Skeletal muscle cell (primary cell): ENCODE results near the gene SHROOM3.

ENCODE experiments used
- DNase-seq: peaks from one replicate; pipeline ENCODE4 v3.0.0-alpha.2; 2010; ENCODE audit warnings: low read depth
- H3K4me3 ChIP-seq: 2 replicates; pipeline ENCODE4 v1.5.1; 2011; ENCODE audit warnings: low read depth, mild to moderate bottlenecking, control low read depth, low read length, moderate library complexity

SHROOM3 gene

DNA sequence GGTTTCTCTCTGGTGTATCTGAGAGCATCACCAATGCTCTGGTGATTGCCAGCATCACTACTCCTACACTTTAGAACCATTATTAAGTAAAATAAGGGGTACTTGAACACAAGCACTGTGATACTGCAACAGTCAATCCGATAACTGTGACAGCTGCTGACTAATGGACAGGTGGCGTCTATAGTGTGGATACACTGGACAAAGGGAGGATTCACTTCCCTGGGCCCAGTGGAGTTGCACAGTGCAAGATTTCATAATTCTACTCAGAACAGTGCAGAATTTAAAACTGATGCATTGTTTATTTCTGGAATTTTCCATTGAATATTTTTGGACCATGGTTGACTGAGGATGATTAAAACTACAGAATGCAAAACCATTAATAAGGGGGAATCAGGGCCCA lies 97.8 kb downstream of the SHROOM3 start:
- DNase-seq: no peak

DNA sequence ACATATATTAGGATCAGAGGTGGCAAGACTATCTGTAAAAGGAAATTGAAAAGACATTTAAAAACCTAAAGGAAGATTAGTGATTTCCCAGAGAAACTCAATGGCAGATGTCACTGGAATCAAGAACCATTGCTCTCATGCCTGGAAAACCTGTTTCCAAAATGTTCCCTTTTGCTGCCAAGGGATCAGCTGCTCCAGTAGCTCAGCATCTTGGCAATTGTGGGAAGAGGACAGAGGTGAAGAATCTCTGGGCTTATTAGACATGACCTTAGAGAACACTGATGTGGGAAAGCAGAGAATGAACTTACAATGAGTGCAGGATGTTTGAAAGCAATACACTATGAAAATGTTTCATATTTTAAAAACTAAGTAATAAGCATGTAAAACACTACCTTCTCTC lies 98.3 kb downstream of the SHROOM3 start:
- no peak for DNase-seq
- H3K4me3 ChIP-seq: no peak overlapping the region

More for the DNA sequence above, 97.8 kb downstream of the SHROOM3 start:
- H3K4me3 ChIP-seq: no peak overlapping the region

DNA sequence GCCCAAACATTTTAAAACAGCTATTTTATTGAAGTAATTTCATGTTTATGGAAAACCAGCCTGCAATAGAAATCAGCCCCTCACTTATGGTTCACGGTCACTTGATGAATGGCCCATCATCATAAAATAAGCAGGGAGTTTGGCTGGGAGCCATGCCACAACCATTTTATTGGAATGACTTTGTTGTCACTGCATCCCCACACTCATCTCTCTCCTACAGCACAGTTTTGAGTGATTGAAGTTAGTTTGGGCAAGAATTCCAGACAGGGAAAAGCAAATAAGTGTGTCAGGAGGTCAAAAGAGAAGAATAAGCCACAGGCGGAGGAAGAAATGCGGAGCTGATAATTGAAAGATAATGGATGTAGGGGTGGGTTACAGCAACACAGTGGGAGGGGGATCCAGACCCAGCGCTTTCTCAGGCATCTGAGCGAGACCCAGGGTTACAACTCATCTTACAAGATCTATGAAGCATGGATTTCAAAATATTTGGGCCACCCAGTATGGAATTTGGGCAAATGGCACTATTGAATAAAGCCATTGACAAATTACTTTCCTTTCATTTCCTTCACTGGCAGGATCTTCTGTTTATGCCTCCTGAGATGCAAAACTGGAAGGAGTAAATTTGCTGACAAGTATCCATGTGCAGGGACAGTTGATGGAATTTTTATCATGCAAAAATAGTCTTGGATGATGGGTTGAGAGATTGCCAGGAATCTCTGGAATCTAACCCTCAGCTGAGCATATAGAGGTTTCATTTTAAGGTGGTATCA lies 100.8 kb downstream of the SHROOM3 start:
- DNase-seq: no peak
- H3K4me3 ChIP-seq: no peak overlapping the region

DNA sequence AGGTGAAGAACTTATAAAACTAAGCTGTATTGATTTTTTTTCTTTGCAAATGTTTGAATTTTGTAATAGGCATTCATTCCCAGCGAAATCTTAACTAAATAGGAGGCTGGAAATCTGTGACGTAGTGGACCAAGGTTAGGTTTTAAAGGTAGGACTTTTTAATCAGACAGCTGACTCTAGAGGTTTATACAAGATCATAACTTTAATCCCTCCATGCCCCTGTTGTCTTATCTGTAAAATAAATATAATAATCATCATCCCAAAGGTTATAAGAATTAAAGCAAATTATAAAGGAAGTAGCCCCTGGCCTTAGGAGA lies 101.3 kb downstream of the SHROOM3 start:
- no peak for DNase-seq
- no peak overlapping the region for H3K4me3 ChIP-seq

DNA sequence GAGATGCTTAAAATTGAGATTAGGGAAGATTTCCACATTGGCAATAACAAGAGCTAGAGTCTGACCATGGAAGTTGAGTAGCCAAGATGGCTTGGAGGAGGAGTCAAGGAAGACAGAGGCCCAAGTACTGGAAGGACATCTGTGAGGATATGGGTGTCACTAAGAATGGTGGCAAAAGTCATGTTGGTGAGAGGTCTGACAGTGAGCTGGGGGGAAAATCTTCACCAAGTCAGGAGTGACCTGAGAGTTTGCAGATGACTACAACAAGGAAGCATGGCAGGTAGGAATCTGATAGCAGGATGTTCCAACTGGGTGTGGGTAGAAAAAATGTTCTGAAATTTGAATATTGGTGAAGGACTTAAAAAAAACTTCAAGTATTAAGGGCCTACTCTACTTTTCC lies 103.3 kb downstream of the SHROOM3 start:
- H3K4me3 ChIP-seq: no peak overlapping the region
- no peak for DNase-seq

DNA sequence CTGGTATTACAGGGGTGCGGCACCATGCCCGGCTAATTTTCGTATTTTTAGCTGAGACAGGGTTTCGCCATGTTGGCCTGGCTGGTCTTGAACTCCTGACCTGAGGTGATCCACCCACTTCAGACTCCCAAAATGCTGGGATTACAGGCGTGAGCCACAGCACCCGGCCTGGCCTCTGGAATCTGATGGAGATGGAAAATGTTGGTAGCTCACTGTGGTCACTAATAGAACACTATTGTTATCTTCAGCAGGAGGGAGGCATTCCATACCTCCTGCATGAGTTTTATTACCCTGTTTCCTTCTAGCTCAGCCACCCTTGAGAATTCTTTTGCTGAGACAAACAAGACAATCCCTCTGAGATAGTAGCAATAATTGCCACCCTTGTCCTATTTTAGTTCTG lies 105.0 kb downstream of the SHROOM3 start:
- no peak for DNase-seq
- no peak overlapping the region for H3K4me3 ChIP-seq

DNA sequence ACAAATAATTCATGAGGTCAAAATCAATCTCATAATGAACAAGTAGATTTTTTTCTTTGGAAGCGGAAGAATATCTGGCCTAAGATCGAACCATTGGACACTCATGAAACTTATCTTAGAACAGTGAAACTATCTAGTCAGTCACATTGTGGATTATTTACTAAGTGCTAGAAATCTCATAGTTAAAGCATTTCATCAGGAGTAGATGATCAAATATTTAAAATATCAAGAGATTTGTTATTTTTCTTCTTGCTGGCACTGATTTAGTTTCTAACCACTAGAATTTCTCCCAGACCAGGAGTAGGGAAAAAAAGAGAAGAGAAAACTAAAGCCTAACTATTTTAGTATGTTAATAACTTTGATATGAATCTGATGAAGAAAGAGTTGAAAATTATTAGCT lies 105.5 kb downstream of the SHROOM3 start:
- no peak overlapping the region for H3K4me3 ChIP-seq

DNA sequence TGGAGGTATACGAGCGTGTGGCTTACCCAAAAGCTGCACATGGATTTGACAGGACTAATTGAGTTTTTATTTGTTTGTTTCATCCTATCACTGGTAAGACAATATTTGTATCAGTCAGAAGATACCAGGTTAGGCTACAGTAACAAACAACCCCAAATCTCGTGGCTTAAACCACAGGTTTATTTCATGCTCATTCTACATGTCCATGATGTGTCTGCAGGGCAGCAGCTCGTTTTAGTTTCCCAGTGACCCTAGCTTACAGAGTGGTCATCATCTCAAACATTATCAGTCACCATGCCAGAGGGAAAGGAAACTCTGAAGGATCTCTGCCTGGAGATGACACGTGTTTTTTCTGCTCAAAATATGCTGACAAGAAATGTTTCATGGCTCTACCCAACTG lies 108.3 kb downstream of the SHROOM3 start:
- no peak for DNase-seq
- no peak overlapping the region for H3K4me3 ChIP-seq

More for the DNA sequence above, 105.5 kb downstream of the SHROOM3 start:
- DNase-seq: no peak

DNA sequence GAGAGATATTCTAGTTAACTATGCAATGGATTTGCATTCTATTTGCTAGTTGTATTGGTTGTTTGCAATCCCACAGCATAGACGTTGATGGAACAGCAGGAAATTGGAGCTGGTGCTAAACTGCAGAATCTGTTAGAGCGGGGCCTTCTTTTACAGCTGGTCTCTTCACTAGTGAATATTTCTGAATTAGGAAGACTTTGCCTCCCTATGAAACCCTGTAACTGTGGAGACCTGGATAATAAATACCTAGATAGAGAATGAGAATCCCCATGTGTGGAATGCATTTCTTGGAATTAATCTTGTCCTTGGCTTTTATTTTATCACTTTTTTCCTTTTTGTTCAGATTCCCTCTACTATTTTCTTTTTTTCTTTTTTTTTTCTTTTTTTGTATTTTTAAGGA lies 109.7 kb downstream of the SHROOM3 start:
- no peak overlapping the region for H3K4me3 ChIP-seq
- no peak for DNase-seq

DNA sequence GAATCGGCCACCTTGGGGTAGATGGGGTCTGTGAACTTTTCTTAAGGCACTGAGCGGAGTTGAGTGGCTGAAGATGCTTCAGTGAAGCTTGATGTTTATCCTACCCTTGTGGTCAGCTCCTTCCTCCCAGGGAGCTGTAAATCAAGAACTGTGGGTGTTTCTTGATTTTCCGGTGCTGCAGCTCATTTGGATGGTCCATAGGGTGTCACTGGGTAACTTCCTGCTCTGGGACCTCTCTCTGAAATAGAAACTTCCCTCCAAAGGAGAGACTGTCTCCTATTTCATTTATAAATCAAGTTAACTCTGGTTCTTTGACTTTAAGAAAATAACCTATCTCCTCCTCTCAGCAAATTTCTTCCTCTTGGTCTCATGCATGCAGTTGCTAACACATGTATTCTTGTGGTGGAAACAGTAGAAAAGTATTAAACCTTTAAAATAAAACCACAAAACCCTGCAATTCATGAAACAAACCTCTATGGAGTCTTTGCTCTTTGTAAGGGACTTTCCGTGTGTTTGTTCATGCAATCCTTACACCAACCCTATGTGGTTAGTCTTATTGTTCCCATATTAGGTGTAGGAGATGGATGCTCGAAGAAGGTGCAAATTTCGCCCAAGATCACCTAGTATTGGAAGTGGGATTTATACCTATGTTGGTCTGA lies 110.3 kb downstream of the SHROOM3 start:
- H3K4me3 ChIP-seq: no peak overlapping the region
- no peak for DNase-seq

DNA sequence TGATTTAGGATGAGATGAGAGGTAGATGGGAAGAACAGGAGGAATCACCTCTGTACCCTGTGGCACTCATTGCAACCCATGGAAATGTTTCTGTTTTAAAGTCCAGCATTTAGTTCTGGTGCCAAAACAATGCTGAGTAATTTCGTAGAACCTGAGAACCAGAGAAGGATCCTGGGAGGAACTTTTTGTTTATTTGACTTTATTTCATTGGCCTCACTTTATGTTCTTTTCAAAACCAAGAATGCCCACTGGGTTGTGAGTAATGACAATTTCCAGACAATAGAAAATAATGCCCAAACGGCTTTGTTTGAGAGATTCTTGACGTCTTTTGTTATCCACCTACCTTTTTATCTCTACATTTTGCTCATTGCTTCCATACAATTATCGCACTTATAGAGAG lies 111.3 kb downstream of the SHROOM3 start:
- H3K4me3 ChIP-seq: no peak overlapping the region
- DNase-seq: no peak

DNA sequence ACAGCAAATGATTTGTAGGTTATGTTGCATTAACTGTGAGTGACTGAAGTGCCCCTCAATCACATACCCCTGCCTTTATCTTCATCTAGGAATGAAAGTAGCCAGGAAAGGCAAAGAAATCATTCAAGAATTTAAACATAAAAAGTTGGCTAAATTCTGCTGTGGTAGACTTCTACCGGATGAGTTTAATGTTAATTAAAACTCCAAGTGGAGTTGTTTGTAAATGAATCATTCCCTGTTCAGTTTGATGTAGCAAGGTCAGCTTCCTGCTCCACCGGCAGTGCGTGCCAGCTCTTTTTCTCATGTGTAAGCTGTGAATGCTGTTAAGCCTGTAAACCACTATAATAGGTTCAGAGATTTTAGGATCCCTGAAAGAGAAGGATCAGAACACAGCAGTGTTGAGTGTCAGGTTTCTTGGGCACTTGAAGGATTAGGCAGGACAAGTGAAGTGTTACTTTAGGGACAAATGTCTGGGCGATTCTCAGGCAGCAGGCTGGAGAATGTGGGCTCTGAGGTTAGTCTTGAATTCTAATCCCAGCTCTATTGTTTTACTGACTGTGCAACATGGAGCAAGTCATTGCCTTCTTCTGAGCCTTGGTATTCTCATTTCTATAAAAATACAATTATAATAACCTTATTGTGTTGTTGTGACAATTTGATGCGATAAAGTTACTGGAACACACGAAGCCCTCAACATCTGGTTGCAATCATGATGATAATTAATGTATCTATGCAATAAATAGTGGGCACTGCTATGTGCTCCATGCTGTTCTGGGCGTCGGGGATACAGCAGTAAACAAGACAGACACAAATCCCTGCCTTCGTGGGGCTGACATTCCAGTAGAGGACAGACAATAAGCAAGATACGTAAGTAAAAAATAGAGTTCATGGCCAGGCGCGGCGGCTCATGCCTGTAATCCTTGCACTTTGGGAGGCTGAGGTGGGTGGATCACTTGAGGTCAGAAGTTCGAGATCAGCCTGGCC lies 112.0 kb downstream of the SHROOM3 start:
- H3K4me3 ChIP-seq: no peak overlapping the region
- DNase-seq: peak; percentile 70

DNA sequence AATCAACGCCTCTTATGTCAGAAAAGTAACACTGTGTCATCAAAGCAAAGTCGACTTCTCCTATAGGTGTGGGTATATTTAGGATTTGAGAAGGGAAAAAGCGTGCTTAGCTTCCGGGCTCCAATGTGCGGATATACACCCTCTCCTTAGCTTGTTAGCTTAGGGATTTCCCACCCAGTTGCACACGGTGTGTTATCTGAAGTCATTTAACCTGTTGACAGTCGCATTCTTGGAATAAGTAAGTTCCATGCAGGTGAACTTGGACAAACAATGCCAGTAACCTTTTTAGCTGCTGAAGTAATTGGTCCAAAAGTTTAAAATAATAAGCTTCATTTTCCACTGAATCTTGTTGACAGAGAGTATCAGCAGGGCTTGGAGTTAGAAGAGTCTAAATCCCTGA lies 113.7 kb downstream of the SHROOM3 start:
- no peak for DNase-seq
- no peak overlapping the region for H3K4me3 ChIP-seq

DNA sequence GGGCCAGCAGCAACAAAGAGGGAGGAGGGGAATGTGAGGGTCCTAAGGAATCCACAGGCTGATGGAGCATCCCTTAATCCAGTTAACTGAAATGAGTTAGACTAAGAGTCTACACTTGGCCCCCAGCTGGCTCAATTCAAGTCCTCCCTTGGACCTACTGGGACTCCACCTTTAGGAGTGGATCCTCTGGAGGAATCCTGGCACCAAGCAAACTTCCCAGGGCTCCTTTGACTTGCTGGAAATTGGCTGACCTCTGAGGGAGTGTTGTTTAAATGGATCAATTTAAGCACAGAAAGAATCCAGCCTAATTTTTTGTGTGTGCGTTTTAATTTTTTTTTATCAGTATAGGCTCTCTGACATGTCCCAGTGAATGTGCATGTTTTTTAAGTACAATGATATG lies 114.7 kb downstream of the SHROOM3 start:
- DNase-seq: no peak
- H3K4me3 ChIP-seq: no peak overlapping the region

DNA sequence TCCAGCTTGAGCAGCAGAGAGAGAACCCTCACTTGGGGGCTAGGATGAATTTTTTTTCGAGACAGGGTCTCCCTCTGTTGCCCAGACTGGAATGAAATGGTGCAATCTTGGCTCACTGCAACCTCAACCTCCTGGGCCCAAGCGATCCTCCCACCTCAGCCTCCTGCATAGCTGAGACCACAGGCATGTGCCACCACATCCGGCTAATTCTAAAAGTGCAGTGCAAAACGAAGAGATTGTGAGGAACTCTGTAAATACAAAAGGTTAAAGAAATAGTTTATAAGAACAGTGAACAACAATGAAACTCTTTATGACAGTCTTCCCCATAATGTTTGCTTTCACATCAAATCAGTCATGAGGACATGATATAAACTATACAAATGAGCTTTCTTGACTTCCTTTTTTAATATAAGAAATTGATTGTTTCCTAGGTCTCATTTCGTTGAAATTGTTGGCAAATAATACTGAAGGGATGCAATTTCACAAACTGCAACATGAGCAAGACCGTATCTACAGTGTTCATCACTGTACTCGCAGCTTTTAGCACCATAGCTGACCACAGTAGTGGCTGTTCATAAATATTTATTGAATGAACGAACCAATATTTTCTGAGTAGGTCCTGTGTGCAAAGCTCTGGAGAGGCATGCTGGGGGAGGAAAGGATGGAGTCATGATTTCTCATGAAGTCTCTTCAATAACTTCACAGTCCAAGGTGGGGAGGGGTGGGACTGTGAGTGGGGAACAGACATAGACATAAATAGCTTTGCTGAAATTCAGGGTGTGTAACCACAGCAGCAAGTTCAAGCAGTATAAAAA lies 116.1 kb downstream of the SHROOM3 start:
- no peak for DNase-seq
- H3K4me3 ChIP-seq: no peak overlapping the region

DNA sequence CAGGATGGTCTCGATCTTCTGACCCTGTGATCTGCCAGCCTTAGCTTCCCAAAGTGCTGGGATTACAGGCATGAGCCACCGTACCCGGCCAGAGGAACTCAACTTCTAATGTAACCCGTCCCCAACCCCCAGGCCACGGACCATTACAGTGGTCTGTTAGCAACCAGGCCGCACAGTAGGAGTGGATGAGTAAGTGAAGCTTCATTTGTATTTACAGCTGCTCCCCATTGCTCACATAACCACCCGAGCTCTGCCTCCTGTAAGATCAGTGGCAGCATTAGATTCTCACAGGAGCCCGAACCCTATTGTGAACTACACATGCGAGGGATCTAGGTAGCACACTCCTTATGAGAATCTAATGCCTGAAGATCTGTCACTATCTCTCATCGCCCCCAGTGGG lies 119.6 kb downstream of the SHROOM3 start:
- DNase-seq: no peak
- H3K4me3 ChIP-seq: no peak overlapping the region

DNA sequence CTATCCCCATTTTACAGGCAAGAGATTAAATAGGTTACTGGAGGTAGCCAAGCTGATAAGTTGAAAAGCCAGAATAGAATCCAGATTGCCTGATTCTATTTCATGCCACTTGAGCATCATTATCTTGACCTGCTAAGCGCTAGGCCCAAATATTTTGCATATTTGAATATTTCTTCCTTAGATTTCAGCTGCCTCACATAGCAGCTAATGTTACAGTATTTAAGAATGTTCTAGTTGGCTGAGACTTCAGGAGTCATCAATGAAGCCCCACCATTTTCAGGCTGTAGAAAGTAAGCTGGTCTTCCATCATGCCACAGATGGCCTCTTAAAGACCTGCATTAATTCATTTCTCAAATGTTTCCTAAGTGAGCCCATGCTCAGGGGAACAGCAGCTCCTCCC lies 121.4 kb downstream of the SHROOM3 start:
- no peak for DNase-seq
- H3K4me3 ChIP-seq: no peak overlapping the region

DNA sequence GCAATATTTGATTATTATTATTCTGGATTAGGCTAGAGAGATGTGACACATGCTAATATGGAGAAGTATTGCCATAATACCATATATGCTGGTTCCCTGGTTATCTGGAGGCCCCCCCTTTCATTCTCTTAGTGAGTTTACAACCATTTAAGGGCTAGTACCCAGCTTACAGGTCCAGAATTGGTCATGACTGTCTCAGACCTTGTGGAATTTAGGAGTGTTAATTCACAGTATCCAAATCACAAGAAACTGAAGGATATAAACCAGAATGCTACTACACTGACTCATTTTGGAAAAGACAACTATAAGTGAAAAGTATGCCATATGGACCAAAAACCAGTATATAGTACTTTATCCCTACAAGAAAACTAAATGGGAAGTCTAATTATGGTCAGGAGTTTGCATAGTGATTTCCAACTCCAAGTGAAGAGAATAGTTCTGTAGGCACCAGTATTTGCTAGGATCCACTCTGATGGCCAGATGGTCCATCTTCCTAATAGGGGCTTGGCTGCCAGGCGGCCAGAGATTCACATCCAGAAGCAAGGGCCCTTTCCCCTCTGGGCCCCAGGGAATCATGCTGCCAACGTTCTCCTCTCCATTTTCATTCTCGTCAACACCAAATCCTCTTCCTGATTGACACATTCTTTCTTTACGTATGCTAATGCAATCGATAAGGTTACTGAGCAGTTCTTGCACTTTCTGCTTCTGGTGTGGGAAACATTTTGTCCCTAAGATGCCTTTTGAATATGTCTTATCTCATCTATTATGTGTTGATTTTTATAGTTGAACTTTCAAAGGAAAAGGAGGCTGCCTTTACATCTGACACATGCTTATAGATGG lies 123.6 kb downstream of the SHROOM3 start:
- no peak for DNase-seq
- H3K4me3 ChIP-seq: no peak overlapping the region
